ENCODE results near the gene MOB2.

Gene MOB2

DNA sequence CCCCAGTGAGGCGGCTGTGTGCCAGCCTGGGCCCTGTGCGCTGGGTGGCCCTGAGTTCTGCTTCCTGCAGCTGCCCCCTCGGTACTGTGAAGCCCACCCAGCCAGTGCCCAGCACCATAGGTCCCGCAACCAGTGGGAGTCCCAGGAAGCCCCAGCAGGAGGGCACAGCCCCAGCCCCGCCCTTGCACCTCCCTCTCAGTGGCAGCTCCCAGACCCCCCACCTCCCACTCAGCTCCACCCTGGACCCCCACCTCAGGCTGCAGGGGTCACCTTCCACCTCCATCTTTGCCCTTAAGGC lies 30.9 kb downstream of the MOB2 start:
- no peak for DNase-seq

DNA sequence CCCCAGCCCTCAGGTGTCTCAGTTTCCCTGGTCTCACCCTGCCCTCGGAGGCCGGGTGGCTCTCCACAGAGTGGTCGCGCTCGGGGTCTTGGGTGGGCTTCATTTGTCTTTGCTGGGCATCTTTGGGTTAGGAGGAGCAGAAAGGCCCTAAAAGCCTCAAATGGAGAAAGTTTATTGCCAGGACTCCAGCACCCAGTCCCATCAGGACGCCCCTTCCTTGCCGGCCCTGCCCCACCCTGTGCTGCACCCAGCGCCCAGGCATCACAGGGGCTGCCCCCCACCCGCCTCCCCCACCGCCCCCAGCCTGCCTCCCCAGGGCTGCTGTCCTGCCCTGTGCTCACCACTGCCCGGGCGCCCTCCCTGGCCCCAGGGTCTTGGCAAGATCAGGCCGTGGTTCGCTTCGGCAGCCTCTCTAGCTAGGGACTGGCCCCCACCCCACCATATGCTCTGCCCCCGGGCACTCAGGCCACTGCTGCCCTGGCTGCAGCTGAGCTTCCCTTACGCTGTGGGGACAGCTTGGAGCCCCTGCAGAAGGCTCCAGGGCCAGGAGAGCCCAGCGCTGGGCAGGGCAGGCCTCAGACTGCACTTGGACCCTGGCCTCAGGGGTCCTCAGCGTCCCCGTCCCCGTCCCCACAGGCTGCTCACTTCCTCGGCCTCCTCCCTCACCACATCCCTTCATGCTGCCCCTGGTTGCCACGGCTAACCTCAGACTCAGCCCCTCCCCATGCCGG lies 31.4 kb downstream of the MOB2 start:
- DNase-seq, result no peak

DNA sequence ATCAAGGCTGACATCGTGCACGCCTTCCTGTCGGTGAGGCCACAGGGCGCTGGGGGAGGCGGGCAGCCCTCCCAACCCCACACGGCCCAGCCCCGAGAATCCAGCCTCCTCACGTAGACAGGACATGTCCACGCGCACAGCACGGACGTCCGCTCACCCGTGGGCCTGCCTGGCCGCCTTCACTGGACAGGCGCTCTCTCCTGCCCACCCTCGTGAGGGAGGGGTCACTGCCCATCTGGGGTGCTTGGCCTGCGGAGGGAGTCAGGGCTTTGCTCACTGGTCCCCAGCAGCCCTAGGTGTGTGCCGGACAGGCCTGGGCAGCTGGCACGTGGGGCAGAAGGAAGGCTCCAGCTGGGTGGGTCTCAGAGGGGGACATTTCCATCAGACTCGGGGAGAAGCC lies 32.0 kb downstream of the MOB2 start:
- no peak for DNase-seq

DNA sequence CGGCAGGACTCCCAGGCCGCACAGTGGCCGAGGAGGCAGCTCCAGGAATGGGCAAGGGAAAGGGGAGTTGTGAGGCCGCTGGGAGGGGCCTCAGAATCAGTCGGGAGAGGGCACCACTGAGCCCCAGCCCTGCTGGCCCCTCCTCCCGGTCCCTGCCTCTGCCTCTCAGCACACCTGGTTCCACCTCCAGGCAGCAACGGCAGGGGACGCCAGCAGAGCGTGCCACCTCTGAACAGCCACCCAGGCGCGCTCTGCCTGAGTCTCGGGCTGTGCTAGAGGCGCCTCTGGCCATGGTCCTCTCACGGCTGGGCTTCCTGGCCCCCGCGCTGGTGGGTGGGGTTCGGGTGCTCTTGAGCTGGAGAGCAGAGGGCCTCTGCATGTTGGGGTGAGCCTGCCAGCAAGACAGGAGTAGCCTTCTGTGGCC lies 33.0 kb downstream of the MOB2 start:
- no peak for DNase-seq

DNA sequence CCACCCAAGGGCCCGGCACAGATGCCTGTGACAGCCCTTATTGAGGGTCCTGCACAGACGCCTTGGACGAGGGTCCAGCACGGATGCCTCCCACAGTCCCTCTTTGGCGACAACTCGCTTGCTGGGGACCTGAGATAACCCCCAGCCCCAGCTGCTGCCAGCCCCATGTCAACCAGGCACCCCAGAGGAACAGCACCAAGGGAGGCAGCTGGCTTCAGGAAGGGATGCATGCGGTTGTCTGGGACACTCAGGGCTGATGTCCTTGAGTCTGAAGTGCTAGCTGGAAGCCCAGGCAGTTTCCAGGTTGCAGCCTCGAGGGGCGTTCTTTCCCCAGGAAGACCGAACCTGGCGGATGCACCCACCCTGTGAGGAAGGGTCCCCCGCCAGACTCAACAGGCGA lies 33.8 kb downstream of the MOB2 start:
- no peak for DNase-seq

DNA sequence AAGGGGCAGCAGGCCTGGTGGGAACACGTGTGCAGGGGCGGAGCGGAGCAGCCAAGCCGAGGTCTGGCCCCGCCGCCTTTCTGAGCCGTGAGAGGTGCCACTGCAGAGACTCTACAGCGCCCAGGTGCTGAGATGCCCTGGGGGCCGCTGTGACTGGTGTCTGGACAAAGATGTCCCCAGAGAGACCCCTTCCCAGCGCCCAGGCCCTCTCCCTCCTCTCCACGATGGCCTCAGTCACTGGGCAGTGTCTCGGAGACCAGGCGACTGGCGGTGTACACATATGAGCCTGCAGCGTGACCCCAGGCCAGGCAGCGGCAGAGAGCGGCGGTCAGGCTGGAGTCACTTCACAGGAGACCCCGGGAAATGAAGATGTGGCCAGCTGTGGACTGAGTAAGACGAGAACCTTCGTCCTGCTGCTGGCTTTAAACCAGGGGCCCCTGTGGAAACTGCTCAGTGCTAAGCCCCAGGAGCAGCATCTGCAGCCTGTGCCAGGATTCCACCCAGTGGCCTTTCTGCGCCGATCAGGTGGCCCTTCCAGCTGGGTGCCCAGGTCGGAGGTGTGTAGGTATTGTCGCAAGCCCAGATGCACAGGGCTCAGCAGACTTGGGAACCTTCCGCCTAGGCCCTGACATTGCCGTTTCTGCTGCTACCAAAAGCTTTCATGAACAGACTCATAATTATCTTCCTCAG lies 34.7 kb downstream of the MOB2 start:
- DNase-seq, result no peak

DNA sequence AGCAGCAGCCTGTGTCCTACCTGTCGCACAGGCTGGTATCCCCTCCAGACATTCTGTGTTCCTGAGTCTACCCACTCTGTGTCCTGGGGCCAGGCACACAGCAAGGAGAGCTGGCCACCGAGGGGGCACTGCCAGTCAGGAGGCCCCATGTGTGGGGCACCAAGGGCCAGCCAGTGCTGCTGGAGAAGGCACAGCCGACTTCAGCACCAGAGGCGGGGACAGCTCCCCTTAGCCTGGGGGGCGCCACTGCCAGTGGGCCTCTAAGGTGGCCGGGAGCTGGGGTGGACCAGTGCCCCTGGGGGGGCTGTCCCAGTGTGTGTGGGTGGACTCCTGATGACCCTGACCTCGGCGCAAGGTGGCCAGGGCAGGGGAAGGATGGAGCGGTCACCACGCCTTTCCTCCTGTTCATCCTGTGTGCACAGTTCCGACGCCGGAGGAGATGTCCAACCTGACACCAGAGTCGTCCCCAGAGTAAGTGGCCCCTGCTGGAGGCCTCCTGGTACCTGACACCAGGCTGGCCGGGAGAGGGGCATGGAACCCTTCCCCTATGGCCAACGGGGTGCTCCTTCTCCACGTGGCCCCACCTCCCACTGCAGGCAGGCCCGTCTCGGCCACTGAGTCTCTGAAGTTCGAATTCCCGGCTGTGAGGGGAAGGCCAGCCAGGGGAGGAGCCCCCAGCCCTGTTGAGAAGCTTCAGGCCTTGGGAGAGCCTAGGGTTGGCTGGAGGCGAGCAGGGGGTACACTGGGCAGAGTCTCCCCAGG lies 35.4 kb downstream of the MOB2 start:
- DNase-seq, result no peak

DNA sequence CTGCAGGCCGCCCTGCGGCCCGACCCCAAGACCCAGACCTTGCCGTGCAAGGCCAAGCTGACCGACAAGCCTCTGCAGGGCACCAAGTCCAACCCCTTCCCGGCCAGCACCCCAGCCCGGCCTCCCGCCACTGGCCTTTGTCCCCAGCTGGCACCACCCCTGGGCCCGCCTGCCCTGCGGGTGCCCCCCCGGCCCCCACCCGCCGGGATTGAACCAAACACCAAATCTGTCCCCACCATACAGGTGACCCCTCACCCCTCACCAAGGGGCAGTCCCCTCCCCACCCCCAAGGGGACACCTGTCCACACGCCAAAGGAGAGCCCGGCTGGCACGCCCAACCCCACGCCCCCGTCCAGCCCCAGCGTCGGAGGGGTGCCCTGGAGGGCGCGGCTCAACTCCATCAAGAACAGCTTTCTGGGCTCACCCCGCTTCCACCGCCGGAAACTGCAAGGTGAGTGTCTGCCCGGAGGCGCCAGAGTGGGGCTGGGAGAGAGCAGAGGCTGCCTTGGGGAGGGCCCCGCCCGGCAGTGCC lies 36.2 kb downstream of the MOB2 start:
- DNase-seq, result no peak

DNA sequence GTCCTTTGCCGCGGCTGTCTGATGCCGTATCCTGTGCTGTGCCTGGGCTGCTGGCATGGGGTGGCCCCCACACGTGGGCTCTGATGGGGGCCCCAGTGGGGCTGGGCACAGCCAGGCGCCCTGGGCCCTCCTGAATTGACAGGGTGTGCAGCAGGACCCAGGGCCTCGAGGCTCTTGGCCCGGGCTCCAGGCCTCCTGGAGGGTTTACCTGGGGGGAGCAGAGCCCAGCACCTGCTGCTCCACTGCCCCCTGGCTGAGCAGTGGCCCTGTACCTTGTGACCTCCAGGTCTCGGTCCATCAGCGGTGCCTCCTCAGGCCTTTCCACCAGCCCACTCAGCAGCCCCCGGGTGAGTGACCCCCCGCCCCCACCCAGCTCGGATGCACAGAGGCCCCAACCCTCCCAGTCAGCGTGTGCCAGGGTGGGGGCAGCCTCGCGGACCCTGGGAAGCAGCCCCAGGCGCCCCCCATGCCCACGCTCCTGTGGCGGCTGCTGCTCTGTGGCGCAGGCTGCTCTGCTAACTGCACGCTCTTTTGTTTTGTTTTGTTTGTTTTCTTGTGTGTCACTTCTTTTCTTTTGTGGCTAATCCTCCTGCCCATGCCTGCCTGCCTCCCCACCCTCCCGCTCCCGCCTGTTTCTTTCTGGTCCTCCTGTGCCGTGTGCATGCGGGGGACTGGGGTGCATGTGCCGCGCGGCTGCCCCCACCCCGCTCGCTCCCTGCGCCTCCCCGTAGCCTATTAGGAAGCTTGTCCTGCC lies 36.9 kb downstream of the MOB2 start:
- DNase-seq, result no peak

DNA sequence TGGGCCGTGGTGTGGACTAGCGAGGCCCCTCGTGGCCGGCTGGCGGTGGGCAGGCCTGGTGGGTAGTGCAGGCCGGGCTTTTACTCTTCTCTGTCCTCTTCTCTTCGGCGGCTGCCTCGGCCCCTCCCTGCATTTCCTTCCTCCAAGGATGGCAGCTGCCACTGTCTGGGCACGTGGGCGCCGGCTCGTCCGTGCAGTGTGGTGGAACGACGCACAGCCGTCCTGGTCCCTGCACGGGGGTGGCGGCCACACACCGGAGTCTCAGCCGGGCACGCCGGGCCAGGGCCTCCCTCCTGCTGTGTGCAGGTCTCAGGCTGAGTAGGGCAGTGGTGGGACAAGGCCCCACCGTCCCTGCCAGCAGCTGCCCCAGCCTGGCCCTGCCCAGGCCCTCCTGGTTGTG lies 37.7 kb downstream of the MOB2 start:
- no peak for DNase-seq

DNA sequence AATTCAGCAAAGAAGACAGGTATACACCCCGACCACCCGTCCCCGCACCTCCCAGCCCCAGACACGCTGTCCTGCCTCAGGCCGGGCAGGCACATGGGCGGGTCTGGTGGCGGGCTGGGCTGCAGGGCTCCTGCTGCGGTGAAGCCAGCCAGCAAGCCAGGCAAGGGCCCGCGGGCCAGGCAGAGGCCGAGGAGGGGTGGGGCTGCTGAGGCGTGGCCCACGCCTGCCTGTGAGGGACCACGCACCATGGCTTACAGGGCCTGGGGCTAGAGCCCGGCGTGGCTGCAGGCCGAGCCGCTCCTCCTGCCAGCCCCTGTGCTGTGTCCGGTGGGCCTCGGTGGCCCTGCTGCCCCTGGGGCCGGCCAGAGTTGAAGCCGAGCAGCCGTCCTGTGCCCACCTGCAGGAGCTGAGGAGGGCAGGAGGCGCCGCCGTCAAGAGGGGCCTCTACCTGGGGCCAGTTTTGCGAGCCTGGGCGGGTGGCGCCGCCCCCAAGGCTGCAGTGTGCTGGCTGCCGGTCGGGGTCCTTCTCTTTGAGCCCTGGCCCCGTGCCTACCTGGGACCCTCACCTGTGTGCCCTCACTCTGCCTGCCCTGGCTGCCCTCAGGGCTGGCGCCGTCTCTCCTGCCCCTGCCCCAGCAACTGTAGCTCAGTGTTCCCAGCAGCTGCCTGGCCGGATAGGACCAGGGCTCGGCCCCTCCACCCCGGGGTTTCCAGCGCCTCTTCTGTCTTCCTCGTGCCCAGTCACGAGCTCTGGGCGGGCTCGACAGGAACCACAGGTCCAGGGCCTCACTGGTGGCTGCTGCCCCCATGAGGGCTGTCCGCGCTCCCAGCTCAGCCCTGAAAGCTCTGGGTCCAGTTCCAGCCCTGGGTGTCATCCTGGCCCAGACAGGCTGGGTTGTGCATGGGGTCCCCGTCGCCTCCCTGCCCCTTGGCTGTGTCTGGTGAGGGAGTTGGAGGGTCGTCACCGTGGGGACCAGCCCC lies 38.4 kb downstream of the MOB2 start:
- DNase-seq, result no peak

DNA sequence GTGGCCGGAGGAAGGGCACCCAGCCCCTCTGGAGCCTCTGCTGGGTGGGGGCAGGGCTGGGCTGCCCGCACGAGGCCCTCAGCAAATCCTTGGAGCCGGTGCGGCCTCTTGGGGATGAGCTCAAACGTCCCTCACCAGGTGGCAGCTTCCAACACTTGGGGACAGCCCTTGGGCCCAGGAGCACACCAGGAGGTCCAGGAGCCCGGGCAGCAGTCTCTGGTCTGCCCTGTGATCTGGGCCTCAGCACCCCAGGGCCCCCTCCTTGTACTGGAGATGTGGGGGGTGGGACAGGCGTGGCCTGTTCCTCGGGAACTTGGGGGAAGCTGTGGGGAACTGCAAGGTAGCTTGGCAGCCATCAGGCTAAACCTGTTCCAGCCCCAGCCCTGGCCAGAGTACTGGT lies 40.0 kb downstream of the MOB2 start:
- DNase-seq, result no peak

DNA sequence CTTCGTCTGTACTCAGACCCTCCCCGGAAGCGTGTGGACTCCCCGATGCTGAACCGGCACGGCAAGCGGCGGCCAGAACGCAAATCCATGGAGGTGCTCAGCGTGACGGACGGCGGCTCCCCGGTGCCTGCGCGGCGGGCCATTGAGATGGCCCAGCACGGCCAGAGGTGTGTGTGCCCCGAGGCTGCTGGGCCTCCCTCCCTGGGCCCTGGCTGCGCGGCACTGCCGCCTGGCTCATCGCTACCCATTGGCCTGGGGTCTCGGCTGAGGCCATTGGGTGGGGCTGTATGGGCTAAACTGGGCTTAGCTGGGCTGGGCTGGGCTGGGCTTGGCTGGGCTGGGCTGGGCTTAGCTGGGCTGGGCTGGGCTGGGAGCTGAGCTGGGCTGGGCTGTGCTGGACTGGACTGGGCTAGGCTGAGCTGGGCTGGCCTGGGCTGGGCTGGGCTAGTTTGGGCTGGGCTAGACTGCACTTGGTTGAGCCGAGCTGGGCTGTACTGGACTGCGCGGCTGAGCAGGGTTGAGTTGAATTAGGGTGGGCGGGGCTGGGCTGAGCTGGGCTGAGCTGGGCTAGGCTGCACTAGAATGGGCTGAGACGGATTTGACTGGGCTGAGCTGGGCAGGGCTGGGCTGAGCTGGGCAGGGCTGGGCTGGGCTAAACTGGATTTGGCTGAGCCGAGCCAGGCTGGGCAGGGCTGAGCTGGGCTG lies 40.7 kb downstream of the MOB2 start:
- DNase-seq, result no peak

DNA sequence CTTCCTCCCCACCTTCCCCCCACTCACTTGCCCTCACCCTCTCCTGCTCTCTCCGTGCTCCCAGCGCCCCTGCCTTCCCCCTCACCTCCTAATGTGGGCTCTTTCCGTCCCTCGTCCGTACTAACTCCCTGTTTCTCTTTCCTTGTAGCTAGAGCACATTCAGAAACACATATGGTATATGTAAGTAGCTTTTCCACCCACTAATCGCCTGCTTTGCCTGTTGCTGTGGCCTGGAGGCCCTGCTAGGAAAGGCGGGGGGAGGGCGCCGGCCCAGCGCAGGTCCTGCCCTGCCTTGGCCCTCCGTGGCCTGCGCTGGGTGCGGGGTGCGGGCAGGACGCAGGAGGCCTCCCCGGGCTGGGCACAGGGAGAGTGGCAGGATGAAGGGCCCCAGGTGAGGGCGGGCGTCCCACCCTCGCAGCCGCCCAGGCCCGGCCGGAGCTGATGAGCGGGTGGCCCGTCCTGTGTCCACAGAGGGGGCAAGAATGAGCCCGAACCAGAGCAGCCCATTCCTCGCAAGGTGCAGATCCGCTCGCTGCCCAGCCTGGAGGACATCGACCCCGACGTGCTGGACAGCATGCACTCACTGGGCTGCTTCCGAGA lies 41.7 kb downstream of the MOB2 start:
- DNase-seq, result no peak

DNA sequence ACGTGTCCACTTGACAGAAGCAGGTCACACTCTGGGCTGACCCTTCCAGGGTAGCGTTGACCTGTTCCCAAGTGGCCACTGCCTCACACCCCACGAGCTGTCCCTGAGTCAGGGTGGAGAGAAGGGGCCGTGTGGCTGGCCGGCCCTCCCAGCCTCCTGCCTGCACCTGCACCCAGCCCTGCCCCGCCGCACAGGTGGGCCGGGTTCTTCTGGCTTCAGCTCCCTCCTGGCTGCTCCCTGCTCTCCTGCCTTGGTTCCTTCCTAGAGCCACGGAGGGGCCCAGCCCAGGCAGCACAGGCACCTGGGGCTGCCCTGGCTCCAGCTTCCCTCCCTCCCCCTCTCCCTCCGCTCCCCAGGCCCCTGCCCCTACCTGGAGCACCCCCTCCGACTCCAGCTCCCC lies 42.3 kb downstream of the MOB2 start:
- no peak for DNase-seq

DNA sequence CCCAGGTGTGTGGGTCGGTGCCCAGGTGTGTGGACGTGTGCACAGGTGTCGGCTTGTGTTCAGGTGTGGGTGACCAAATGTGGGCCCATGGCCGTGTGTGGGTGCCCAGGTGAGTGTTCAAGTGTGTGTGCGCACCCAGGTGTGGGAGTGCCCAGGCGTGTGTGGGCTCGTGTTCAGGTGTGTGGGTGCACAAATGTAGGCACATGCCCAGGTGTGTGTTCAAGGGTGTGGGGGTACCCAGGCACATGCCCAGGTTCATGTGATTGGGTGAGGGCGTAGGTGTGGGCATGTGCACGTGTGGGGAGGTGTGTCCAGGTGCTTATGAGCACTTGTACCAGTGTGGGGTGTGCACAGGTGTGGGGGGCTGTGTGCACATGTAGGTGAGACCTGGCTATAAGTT lies 42.8 kb downstream of the MOB2 start:
- DNase-seq, result no peak

DNA sequence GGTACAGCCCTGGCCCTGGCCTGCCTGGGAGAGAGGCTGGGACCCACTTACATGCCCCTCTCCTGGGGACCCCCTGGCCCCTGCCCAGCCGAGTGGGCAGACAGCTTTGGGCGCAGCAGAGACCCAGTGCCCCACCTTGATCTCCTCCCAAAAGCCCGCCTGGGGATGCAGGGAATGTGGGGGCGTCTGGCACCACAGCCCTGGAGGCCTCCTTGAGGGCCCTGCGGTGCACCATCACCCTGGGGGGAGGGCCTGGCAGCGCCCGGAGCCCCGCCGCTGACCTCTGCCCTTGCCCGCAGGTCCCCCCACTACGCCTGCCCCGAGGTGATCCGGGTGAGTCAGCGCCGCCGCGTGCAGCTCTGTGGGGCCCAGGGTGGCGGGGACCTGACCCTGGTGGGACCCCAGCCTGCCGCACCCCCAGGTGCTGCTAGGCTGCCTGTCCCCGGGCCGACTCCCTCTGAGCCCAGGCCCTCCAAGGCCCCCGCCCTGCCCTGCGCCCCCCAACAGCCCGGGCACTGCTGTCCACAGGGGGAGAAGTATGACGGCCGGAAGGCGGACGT lies 43.7 kb downstream of the MOB2 start:
- no peak for DNase-seq

DNA sequence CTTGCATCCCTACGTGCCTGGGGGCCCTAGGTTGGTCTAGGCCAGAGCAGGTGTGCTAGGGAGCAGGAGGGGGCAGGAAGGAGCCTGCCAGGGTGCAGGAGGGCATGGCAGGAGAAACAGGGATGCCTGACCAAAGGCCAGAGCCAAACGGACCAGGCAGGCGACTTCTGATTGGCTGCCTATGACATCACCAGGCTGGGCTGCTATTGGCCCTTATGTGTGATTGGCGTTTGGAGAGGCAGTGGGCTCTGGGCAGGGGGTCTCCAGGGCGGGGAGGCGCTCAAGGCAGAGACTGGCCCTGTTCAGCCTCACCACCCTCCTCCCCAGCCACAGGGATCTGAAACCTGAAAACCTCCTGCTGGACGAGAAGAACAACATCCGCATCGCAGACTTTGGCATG lies 44.4 kb downstream of the MOB2 start:
- no peak for DNase-seq

DNA sequence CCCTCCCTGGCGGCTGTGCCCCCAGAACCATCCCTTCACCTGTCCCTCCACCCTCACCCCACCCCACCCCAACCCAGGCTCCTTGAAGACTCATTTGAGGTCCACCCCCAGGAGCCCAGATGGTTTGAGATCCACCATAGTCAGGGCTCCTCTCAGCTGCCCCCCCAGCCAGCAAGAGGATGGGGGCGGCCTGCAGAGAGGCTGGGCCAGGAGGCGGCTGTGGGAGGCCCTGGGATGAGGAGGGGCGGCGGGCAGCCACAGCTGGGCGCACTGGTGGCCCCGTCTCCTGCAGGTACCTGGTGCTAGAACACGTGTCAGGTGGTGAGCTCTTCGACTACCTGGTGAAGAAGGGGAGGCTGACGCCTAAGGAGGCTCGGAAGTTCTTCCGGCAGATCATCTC lies 46.1 kb downstream of the MOB2 start:
- no peak for DNase-seq

DNA sequence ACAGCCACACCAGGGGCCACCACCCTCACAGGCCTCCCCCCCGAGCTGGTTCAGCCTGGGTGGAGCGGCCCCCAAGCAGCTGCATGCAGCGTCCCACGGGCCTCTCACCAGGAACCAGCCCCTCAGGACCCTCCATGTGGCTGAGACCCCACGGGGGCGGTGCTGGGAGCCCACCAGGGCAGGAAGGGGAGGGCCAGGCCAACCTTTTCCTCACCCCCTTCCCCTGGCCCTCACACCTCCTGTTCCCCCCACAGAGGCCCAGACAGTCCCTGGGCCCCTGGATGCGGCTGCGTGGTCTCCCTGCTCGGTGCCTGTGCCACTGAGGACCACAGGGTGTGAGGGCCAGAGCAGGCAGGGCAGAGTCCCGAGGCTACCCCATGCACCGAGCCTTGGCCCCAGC lies 46.5 kb downstream of the MOB2 start:
- no peak for DNase-seq

DNA sequence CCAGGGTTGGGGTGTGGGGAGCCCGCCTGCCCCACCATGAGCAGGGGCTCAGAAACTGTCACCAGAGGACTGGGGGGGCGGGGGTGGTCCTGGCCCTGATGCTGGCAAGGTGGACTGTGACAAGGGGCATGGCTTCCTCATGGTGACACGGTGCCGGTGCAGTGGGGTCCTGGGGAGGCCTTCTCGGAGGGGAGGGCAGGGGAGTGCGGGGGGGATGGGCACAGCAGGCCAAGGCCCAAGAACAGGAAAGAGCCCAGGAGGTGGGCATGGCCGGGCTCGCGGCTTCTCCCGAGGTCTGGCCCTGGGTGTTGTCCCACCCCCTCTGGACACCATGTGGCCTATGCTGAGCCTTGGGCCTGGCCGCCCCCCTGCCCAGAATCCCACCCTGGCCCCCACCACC lies 47.2 kb downstream of the MOB2 start:
- DNase-seq, result no peak
